AG10803 (cell line): ENCODE results near the gene WDR59.

Experiments used
- DNase-seq: peaks from one replicate; pipeline ENCODE4 v3.0.0; 2010; ENCODE audit warnings: low read depth
- H3K4me3 ChIP-seq: 2 replicates; pipeline ENCODE4 v1.5.1; 2011; ENCODE audit warnings: mild to moderate bottlenecking, low read length, control low read depth
- CTCF ChIP-seq: conservative IDR thresholded peaks from 2 replicates; pipeline ENCODE4 v1.5.1; 2011; ENCODE audit warnings: mild to moderate bottlenecking, low read length, control low read depth, inconsistent platforms

WDR59 gene

GRCh38 chr16:74973304-74973703 is 11.6 kb downstream of the WDR59 start:
- TF ChIP-seq CTCF, result no peak
- no peak overlapping the region for H3K4me3 ChIP-seq
- no peak for DNase-seq

- TF ChIP-seq CTCF, result no peak
- no peak for DNase-seq
- H3K4me3 ChIP-seq, result no peak overlapping the region
Measured at GRCh38 chr16:74954763-74955162, 30.2 kb downstream of the WDR59 start.

- no peak overlapping the region for H3K4me3 ChIP-seq
- no peak for DNase-seq
- TF ChIP-seq CTCF, result no peak
Measured at GRCh38 chr16:74951681-74952080, 33.2 kb downstream of the WDR59 start.

GRCh38 chr16:74951206-74951605 is 33.7 kb downstream of the WDR59 start:
- no peak overlapping the region for H3K4me3 ChIP-seq
- no peak for DNase-seq
- no peak for TF ChIP-seq CTCF

- DNase-seq, result no peak
- H3K4me3 ChIP-seq, result no peak overlapping the region
- TF ChIP-seq CTCF, result no peak
Measured at GRCh38 chr16:74950511-74950910, 34.4 kb downstream of the WDR59 start.

- H3K4me3 ChIP-seq, result no peak overlapping the region
- DNase-seq, result no peak
- no peak for TF ChIP-seq CTCF
Measured at GRCh38 chr16:74949309-74949708, 35.6 kb downstream of the WDR59 start.

- DNase-seq, result no peak
- no peak overlapping the region for H3K4me3 ChIP-seq
- no peak for TF ChIP-seq CTCF
Measured at GRCh38 chr16:74944466-74944865, 40.5 kb downstream of the WDR59 start.
